Putamen (tissue), 1 donor: Measurements from ENCODE around the gene MNAT1.
A peak's percentile ranks its signal among the peaks of the same experiment; 100 is the strongest.
"Not testable (repeated sequence)": the region's sequence is repeated elsewhere in the genome, so short reads cannot be mapped to it uniquely, and the experiment has no call there.

ENCODE experiments used
- DNase-seq: peaks from one replicate; pipeline ENCODE4 v3.0.0-alpha.2; 2016; ENCODE audit warnings: low spot score

MNAT1 gene

DNA sequence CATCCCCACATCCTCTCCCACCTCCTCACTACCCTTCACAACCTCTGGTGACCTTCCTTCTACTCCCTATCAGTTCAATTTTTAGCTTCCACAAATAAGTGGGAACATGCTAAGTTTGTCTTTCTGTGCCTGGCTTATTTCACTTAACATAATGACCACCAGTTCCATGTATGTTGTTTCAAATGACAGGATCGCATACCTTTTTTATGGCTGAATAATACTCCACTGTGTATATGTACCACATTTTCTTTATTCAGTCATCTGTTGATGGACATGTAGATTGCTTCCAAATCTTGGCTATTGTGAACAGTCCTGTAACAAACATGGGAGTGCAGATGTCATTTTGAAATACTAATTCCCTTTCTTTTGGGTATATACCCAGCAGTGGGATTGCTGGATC lies 147.7 kb downstream of the MNAT1 start:
- no peak for DNase-seq

DNA sequence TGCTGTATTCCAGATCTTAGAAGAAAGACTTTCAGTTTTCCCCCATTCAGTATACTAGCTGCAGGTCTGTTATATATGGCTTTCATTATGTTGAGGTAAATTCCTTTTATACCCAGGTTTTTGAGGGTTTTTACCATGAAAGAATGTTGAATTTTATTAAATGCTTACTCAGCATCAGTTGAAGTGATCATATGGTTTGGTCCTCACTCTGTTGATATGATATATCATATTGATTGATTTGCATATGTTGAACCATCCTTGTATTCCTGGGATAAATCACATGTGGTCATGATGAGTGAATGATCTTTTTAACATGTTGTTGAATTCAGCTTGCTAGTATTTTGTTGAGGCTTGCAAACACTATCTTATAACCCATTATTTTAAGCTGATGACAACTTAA lies 149.6 kb downstream of the MNAT1 start:
- DNase-seq: no peak

- DNase-seq: not testable (repeated sequence)
These were observed 156.1 kb downstream of the MNAT1 start for GRCh38 chr14:60890636-60891035.

- DNase-seq: no peak
These were observed 159.3 kb downstream of the MNAT1 start for GRCh38 chr14:60893911-60894310.

- no peak for DNase-seq
These were observed 169.8 kb downstream of the MNAT1 start for GRCh38 chr14:60904381-60904780.

- DNase-seq: peak; percentile 21
These were observed 171.4 kb downstream of the MNAT1 start for GRCh38 chr14:60905923-60906322.

GRCh38 chr14:60915781-60916180 lies 181.2 kb downstream of the MNAT1 start:
- DNase-seq: no peak

GRCh38 chr14:60922050-60922449 lies 187.5 kb downstream of the MNAT1 start:
- peak; percentile 15 for DNase-seq

DNA sequence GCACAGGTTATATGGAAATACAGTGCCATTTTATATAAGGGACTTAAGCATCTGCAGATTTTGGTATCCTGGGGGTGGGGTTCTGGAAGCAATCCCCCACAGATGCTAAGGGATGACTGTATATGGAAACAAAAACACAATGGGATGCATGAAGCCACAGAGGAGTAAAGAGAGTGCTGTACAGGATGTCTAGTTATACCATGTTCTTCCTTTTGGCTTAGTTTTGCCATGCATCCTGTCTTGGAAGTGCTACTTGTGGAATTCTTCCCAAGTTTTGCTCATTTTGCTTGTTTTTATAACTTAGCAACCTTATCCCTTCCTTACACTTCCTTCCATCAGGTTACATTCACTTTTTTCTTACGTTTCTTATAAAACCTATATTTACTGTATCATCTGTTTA lies 190.7 kb downstream of the MNAT1 start:
- DNase-seq: no peak

- DNase-seq: no peak
These were observed 191.4 kb downstream of the MNAT1 start for GRCh38 chr14:60926002-60926401.

DNA sequence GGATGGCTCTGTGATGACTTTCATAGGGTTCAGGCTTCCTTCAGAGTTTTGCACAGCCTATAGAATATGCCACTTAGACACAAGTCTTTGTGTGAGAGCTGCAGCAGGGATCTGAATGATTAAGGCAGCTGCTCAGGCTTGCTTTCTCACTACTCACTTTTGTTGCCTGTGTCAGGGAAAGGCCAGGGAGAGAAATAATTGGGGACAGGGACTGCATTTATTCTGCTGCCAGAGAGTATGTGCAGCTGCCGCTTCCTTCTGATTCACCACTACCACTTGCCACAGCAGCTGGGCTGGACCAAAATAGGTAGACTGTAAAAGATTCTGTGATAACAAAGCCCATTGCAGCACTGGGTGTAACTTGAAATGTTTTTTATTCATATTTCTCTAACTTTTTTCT lies 196.7 kb downstream of the MNAT1 start:
- DNase-seq: no peak

DNA sequence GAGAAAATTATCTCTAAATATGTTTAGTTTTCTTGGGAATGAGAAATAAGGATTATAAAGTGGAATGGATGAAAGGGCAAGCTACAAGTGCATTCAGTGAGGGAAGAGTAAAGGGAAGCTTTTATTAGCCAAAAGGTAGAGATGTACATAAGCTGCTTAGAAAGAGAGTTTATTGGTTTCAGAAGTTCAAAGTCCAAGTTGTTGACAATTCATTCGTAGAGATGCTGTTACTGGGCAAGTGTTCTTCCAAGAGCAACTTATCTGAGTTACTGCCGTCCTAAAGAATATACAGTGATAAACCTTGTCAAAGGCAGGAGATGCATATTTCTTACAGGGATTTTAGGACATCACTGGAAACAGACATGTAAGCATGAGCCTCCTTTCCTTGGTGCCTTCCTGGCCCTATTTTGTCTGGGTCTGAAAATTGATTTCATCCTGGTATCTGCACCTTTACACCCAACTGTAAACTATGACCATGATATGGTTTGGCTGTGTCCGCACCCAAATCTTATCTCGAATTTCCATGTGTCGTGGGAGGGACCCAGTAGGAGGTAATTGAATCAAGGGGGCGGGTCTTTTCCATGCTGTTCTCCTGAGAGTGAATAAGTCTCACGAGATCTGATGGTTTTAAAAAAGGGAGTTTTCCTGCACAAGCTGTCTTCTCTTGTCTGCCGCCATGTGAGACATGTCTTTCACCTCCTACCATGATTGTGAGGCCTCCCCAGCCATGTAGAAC lies 199.5 kb downstream of the MNAT1 start:
- no peak for DNase-seq

- DNase-seq: no peak
These were observed 200.8 kb downstream of the MNAT1 start for GRCh38 chr14:60935319-60935718.

GRCh38 chr14:60943637-60944032 lies 209.1 kb downstream of the MNAT1 start:
- no peak for DNase-seq

DNA sequence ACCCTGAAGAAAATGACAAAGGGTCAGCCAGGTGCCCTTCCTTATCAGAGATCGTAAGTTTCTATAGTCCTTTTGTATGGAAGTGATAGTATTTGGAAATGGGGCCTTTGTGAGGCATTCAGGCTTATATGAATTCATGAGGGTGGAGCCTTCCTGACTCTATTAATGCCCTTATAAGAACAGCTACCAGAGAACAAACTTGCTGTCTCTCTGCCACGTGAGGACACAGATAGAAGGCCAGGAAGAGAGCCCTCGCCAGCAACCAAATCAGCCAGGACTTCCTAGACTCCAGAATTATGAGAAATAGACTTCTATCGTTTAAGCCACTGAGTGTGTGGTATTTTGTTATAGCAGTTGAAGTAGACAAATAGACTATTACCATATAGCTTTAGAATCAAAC lies 209.6 kb downstream of the MNAT1 start:
- DNase-seq: no peak

DNA sequence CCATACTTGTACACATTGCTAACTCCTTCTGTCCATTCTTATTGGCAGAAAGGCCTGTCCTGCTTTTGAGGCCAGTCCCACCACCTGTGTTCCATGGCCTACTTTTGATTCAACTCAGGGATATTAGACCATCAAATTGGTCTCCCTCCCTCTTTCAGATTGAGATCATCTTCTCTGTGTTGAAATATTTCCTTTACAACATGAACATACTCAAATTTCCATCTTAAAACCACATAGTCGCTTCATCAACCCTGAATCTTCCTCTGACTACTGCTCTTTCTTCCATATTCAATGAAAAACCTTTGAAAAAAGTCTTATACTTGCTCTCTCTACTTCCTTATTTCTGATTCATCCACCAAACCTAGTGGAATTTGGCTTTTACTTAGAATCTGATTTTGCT lies 211.4 kb downstream of the MNAT1 start:
- no peak for DNase-seq

- no peak for DNase-seq
These were observed 212.2 kb downstream of the MNAT1 start for GRCh38 chr14:60946773-60947172.

GRCh38 chr14:60951776-60952435 lies 217.3 kb downstream of the MNAT1 start:
- DNase-seq: no peak

- no peak for DNase-seq
These were observed 221.6 kb downstream of the MNAT1 start for GRCh38 chr14:60956202-60956601.

GRCh38 chr14:60956632-60957031 lies 222.1 kb downstream of the MNAT1 start:
- DNase-seq: no peak

DNA sequence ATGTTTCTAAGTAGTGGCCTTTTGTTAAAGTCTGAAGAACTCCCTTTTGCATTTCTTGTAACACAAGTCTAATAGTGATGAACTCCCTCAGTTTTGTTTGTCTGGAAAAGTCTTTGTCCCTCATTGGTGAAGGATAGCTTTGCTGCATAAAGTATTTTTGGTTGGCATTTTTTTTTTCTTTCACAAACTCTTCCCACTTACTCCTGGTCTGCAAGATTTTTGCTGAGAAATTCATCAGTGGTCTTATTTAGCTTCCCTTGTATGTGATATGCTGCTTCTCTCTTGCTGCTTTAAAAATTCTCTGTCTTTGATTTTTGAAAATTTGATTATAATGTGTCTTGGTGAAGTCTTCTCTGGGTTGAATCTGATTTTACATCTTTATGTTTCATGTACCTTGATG lies 223.6 kb downstream of the MNAT1 start:
- DNase-seq: no peak

GRCh38 chr14:60963761-60964160 lies 229.2 kb downstream of the MNAT1 start:
- no peak for DNase-seq

- DNase-seq: no peak
These were observed 230.3 kb downstream of the MNAT1 start for GRCh38 chr14:60964904-60965303.

- no peak for DNase-seq
These were observed 230.8 kb downstream of the MNAT1 start for GRCh38 chr14:60965402-60965801.
